Measurements from ENCODE around the gene AKAP1. TPM values are rescaled to one million over a fixed set of nuclear protein-coding genes. Genes with fewer than 3 reads are reported as not detected.

AKAP1 gene
- total and polyA plus RNA-seq, 4 donors: 31.3 to 58.5 (median 39.8) TPM

DNA sequence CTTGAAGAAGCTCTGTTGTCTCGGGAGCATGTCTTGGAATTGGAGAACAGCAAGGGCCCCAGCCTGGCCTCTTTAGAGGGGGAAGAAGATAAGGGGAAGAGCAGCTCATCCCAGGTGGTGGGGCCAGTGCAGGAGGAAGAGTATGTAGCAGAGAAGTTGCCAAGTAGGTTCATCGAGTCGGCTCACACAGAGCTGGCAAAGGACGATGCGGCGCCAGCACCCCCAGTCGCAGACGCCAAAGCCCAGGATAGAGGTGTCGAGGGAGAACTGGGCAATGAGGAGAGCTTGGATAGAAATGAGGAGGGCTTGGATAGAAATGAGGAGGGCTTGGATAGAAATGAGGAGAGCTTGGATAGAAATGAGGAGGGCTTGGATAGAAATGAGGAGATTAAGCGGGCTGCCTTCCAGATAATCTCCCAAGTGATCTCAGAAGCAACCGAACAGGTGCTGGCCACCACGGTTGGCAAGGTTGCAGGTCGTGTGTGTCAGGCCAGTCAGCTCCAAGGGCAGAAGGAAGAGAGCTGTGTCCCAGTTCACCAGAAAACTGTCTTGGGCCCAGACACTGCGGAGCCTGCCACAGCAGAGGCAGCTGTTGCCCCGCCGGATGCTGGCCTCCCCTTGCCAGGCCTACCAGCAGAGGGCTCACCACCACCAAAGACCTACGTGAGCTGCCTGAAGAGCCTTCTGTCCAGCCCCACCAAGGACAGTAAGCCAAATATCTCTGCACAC, 21.2 kb downstream of the AKAP1 start:
- H3K36me3 ChIP-seq (ENCODE audit: control insufficient read depth in 4 of 4, insufficient read depth in 3 of 4, low read depth in 1 of 4, low read length in 3 of 4): peaks cover 0 to 1% (median 0%) of the 10 kb centered on the region in 4 donors
- no peak overlapping the region for H3K27ac ChIP-seq (ENCODE audit: low read depth in 1 of 2, low read length in 2 of 2)
- H3K27me3 ChIP-seq (ENCODE audit: control insufficient read depth in 4 of 4, insufficient read depth in 4 of 4, low read length in 3 of 4): no peaks in the 10 kb centered on the region
- TF ChIP-seq NR2F2 (IDR thresholded peaks at IDR 0.05) (no peak), RAD21 (IDR thresholded peaks at IDR 0.05) (peak in 1 of 2 donors; percentile 62)
- TF ChIP-seq, protein P1, sequence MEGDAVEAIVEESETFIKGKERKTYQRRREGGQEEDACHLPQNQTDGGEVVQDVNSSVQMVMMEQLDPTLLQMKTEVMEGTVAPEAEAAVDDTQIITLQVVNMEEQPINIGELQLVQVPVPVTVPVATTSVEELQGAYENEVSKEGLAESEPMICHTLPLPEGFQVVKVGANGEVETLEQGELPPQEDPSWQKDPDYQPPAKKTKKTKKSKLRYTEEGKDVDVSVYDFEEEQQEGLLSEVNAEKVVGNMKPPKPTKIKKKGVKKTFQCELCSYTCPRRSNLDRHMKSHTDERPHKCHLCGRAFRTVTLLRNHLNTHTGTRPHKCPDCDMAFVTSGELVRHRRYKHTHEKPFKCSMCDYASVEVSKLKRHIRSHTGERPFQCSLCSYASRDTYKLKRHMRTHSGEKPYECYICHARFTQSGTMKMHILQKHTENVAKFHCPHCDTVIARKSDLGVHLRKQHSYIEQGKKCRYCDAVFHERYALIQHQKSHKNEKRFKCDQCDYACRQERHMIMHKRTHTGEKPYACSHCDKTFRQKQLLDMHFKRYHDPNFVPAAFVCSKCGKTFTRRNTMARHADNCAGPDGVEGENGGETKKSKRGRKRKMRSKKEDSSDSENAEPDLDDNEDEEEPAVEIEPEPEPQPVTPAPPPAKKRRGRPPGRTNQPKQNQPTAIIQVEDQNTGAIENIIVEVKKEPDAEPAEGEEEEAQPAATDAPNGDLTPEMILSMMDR (IDR thresholded peaks at IDR 0.05; ENCODE audit: low read depth, low read length, missing input control): peak; percentile 37
- H3K4me3 ChIP-seq (ENCODE audit: low read depth in 1 of 3, low read length in 3 of 3): no peak overlapping the region
- 76% methylated on average over 17 of the region's 17 CpGs for WGBS
- DNase-seq (ENCODE audit: low spot score): no peak
- no peak overlapping the region for H3K9ac ChIP-seq (ENCODE audit: low read depth in 1 of 2, low read length in 2 of 2)
- H3K4me1 ChIP-seq (ENCODE audit: control insufficient read depth in 4 of 4, insufficient read depth in 4 of 4, low read length in 3 of 4): peaks cover 11 to 66% (median 57%) of the 10 kb centered on the region in 4 donors
- no peaks in the 10 kb centered on the region for H3K9me3 ChIP-seq (ENCODE audit: control insufficient read depth in 4 of 4, low read length in 3 of 4)

DNA sequence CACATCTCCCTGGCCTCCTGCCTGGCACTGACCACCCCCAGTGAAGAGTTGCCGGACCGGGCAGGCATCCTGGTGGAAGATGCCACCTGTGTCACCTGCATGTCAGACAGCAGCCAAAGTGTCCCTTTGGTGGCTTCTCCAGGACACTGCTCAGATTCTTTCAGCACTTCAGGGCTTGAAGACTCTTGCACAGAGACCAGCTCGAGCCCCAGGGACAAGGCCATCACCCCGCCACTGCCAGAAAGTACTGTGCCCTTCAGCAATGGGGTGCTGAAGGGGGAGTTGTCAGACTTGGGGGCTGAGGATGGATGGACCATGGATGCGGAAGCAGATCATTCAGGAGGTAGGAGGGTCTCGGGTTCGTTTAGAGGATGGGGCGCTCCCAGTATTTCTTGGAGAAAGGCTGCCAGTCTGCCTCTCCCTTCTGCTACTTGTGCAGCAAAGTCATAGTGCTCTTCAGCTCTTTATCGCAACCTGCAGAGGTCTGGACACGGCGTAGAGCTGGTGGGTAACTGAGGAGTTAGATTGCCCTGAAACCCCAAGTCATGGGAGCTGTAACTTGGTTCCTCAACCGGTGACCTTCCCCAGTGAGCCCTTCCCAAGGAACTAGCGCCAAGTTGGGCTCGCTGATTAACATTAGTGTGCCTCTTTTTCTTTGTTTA, 21.9 kb downstream of the AKAP1 start:
- H3K27ac ChIP-seq (ENCODE audit: low read depth in 1 of 2, low read length in 2 of 2): no peak overlapping the region

More for the DNA sequence above, 21.9 kb downstream of the AKAP1 start:
- Histone ChIP-seq H3K9ac (ENCODE audit: low read depth in 1 of 2, low read length in 2 of 2) (no peak overlapping the region), H3K4me3 (ENCODE audit: low read depth in 1 of 3, low read length in 3 of 3) (no peak overlapping the region), H3K36me3 (ENCODE audit: control insufficient read depth in 4 of 4, insufficient read depth in 3 of 4, low read depth in 1 of 4, low read length in 3 of 4) (peaks cover 0 to 5% (median under 1%) of the 10 kb centered on the region in 4 donors), H3K9me3 (ENCODE audit: control insufficient read depth in 4 of 4, low read length in 3 of 4) (no peaks in the 10 kb centered on the region), H3K4me1 (ENCODE audit: control insufficient read depth in 4 of 4, insufficient read depth in 4 of 4, low read length in 3 of 4) (peaks cover 11 to 68% (median 61%) of the 10 kb centered on the region in 4 donors), H3K27me3 (ENCODE audit: control insufficient read depth in 4 of 4, insufficient read depth in 4 of 4, low read length in 3 of 4) (no peaks in the 10 kb centered on the region)
- 88% methylated on average over 14 of the region's 14 CpGs for WGBS
- no peak for TF ChIP-seq FOXA2 (IDR thresholded peaks at IDR 0.05)
- TF ChIP-seq HNF4G (IDR thresholded peaks at IDR 0.05): no peak
- no peak for TF ChIP-seq SP1 (IDR thresholded peaks at IDR 0.05)
- no peak for TF ChIP-seq JUND (IDR thresholded peaks at IDR 0.05)
- TF ChIP-seq RAD21 (IDR thresholded peaks at IDR 0.05): no peak
- no peak for TF ChIP-seq FOXA1 (IDR thresholded peaks at IDR 0.05)
- TF ChIP-seq, protein P2, sequence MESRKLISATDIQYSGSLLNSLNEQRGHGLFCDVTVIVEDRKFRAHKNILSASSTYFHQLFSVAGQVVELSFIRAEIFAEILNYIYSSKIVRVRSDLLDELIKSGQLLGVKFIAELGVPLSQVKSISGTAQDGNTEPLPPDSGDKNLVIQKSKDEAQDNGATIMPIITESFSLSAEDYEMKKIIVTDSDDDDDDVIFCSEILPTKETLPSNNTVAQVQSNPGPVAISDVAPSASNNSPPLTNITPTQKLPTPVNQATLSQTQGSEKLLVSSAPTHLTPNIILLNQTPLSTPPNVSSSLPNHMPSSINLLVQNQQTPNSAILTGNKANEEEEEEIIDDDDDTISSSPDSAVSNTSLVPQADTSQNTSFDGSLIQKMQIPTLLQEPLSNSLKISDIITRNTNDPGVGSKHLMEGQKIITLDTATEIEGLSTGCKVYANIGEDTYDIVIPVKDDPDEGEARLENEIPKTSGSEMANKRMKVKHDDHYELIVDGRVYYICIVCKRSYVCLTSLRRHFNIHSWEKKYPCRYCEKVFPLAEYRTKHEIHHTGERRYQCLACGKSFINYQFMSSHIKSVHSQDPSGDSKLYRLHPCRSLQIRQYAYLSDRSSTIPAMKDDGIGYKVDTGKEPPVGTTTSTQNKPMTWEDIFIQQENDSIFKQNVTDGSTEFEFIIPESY (IDR thresholded peaks at IDR 0.05): no peak
- no peak for TF ChIP-seq GABPA (IDR thresholded peaks at IDR 0.05 in 1 of 2, conservative IDR thresholded peaks at IDR 0.05 in 1 of 2)
- TF ChIP-seq NR2F2 (IDR thresholded peaks at IDR 0.05): no peak
- TF ChIP-seq HNF4A (conservative IDR thresholded peaks at IDR 0.05): no peak
- no peak for TF ChIP-seq YY1 (IDR thresholded peaks at IDR 0.05)
- TF ChIP-seq, protein P3, sequence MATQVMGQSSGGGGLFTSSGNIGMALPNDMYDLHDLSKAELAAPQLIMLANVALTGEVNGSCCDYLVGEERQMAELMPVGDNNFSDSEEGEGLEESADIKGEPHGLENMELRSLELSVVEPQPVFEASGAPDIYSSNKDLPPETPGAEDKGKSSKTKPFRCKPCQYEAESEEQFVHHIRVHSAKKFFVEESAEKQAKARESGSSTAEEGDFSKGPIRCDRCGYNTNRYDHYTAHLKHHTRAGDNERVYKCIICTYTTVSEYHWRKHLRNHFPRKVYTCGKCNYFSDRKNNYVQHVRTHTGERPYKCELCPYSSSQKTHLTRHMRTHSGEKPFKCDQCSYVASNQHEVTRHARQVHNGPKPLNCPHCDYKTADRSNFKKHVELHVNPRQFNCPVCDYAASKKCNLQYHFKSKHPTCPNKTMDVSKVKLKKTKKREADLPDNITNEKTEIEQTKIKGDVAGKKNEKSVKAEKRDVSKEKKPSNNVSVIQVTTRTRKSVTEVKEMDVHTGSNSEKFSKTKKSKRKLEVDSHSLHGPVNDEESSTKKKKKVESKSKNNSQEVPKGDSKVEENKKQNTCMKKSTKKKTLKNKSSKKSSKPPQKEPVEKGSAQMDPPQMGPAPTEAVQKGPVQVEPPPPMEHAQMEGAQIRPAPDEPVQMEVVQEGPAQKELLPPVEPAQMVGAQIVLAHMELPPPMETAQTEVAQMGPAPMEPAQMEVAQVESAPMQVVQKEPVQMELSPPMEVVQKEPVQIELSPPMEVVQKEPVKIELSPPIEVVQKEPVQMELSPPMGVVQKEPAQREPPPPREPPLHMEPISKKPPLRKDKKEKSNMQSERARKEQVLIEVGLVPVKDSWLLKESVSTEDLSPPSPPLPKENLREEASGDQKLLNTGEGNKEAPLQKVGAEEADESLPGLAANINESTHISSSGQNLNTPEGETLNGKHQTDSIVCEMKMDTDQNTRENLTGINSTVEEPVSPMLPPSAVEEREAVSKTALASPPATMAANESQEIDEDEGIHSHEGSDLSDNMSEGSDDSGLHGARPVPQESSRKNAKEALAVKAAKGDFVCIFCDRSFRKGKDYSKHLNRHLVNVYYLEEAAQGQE (IDR thresholded peaks at IDR 0.05): no peak
- no peak for TF ChIP-seq RXRA (IDR thresholded peaks at IDR 0.05)
- TF ChIP-seq, protein P1 (IDR thresholded peaks at IDR 0.05; ENCODE audit: low read depth, low read length, missing input control): no peak
- TF ChIP-seq, protein P4, sequence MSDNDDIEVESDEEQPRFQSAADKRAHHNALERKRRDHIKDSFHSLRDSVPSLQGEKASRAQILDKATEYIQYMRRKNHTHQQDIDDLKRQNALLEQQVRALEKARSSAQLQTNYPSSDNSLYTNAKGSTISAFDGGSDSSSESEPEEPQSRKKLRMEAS (IDR thresholded peaks at IDR 0.05): no peak
- TF ChIP-seq, protein P5, sequence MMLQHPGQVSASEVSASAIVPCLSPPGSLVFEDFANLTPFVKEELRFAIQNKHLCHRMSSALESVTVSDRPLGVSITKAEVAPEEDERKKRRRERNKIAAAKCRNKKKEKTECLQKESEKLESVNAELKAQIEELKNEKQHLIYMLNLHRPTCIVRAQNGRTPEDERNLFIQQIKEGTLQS (IDR thresholded peaks at IDR 0.05): no peak
- no peak for TF ChIP-seq EGR1 (IDR thresholded peaks at IDR 0.05; ENCODE audit: low read depth in 2 of 2)
- DNase-seq (ENCODE audit: low spot score): no peak
